Right atrium auricular region (tissue), 2 donors: ENCODE measurements around the gene RYR3. TPM values are rescaled to one million over a fixed set of nuclear protein-coding genes. Genes with fewer than 3 reads are reported as not detected.

Experiments
- DNase-seq: peaks from one replicate; pipeline ENCODE4 v3.0.0-alpha.2; 2019; ENCODE audit warnings: low spot score
- H3K27ac ChIP-seq, 2 donors: fragments of 200-600 bp; sonication (generic); 1 replicate in 1 of 2; 2 replicates in 1 of 2; pipeline ENCODE4 v1.5.1; 2016 to 2019
- H3K27me3 ChIP-seq, 2 donors: fragments of 200-600 bp; sonication (generic); one replicate each; pipeline versions ENCODE4 v1.5.1 to v1.6.0; 2017 to 2019
- H3K36me3 ChIP-seq: fragments of 200-600 bp; sonication (generic); one replicate; pipeline ENCODE4 v1.5.1; 2016
- H3K4me1 ChIP-seq, 2 donors: fragments of 200-600 bp; sonication (generic); one replicate each; pipeline versions ENCODE4 v1.5.1 to v1.6.0; 2017 to 2019
- H3K4me3 ChIP-seq, 2 donors: fragments of 200-600 bp; sonication (generic); 1 replicate in 1 of 2; 2 replicates in 1 of 2; pipeline ENCODE4 v1.5.1; 2017 to 2019; ENCODE audit warnings: mild to moderate bottlenecking in 1 of 2, moderate library complexity in 1 of 2
- H3K9me3 ChIP-seq, 2 donors: fragments of 200-600 bp; sonication (generic); one replicate each; pipeline ENCODE4 v1.5.1; 2019
- total RNA-seq, 2 donors: library from RNA; depleted of rRNA; stranded (reverse); fragments of >200 nt; gene quantifications; one replicate each; pipeline ENCODE4 v1.1.0, GENCODE V29; 2016
- TF ChIP-seq, protein P1 (sequence below), 2 donors: fragments of 200-600 bp; sonication (generic); IDR thresholded peaks; one replicate each; pipeline ENCODE4 v1.5.1; 2019; ENCODE audit warnings: antibody characterized with exemption in 2 of 2

RYR3 gene
- total RNA-seq, 2 donors from 2014 or later, result 0.08 to 0.11 TPM

DNA sequence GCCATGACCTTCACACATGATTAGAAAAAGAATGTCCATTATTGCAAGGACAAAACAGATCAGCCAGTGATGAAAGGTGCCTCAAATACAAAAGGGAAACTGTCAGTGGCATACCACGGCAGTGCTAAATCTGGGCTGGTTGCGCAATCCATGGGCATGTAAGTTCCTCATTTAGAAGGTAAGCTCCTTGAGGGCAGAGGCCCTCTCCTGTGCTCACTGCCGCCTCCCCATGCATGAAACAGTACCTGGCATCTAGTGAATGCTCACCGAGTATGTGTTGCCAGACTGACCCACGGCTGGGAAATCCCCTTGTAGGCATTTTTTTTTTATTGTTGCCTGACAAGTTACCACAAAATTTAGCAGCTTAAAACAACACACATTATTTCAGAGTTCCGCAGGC is 345.4 kb downstream of the RYR3 start:
- H3K9me3 ChIP-seq, result no peaks in the 10 kb centered on the region
- no peaks in the 10 kb centered on the region for H3K4me1 ChIP-seq
- no peak for DNase-seq
- H3K36me3 ChIP-seq, result no peaks in the 10 kb centered on the region
- H3K27me3 ChIP-seq, result no peaks in the 10 kb centered on the region
- H3K4me3 ChIP-seq, result no peak overlapping the region
- TF ChIP-seq, protein P1, sequence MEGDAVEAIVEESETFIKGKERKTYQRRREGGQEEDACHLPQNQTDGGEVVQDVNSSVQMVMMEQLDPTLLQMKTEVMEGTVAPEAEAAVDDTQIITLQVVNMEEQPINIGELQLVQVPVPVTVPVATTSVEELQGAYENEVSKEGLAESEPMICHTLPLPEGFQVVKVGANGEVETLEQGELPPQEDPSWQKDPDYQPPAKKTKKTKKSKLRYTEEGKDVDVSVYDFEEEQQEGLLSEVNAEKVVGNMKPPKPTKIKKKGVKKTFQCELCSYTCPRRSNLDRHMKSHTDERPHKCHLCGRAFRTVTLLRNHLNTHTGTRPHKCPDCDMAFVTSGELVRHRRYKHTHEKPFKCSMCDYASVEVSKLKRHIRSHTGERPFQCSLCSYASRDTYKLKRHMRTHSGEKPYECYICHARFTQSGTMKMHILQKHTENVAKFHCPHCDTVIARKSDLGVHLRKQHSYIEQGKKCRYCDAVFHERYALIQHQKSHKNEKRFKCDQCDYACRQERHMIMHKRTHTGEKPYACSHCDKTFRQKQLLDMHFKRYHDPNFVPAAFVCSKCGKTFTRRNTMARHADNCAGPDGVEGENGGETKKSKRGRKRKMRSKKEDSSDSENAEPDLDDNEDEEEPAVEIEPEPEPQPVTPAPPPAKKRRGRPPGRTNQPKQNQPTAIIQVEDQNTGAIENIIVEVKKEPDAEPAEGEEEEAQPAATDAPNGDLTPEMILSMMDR (IDR thresholded peaks at IDR 0.05), result no peak
- H3K27ac ChIP-seq, result no peak overlapping the region

DNA sequence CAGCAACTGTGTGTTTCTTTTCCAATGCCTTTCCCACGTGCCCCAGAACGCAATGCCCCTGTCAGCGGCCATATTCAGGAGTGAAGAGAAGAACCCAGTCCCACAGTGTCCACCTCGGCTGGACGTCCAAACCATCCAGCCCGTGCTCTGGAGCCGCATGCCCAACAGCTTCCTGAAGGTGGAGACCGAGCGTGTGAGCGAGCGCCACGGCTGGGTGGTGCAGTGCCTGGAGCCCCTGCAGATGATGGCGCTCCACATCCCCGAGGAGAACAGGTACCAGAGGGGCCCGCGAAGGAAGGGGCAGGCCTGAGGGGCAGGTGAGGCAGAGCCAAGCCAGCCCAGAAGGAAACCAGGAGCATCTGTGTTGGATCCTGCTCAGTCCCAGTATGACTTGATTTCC is 349.4 kb downstream of the RYR3 start:
- H3K9me3 ChIP-seq, result no peaks in the 10 kb centered on the region
- no peaks in the 10 kb centered on the region for H3K27me3 ChIP-seq
- no peak overlapping the region for H3K27ac ChIP-seq
- TF ChIP-seq, protein P1 (IDR thresholded peaks at IDR 0.05), result no peak
- H3K4me3 ChIP-seq, result no peak overlapping the region
- DNase-seq, result no peak
- H3K36me3 ChIP-seq, result no peaks in the 10 kb centered on the region
- H3K4me1 ChIP-seq, result no peaks in the 10 kb centered on the region

DNA sequence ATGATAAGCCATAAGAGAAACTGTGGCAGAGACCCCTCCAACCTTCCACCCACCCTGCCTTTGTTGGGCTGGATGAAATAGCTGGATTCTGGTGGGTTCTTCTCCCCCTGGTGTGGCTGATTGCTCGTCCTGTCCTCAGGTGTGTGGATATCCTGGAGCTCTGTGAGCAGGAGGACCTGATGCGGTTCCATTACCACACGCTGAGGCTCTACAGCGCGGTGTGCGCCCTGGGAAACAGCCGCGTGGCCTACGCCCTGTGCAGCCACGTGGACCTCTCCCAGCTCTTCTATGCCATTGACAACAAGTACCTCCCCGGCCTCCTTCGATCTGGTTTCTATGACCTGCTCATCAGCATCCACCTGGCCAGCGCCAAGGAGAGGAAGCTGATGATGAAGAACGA is 351.2 kb downstream of the RYR3 start:
- H3K27ac ChIP-seq, result no peak overlapping the region
- no peaks in the 10 kb centered on the region for H3K9me3 ChIP-seq
- H3K4me3 ChIP-seq, result no peak overlapping the region
- no peaks in the 10 kb centered on the region for H3K36me3 ChIP-seq
- no peaks in the 10 kb centered on the region for H3K27me3 ChIP-seq
- no peak for DNase-seq
- TF ChIP-seq, protein P1 (IDR thresholded peaks at IDR 0.05), result no peak
- H3K4me1 ChIP-seq, result no peaks in the 10 kb centered on the region

DNA sequence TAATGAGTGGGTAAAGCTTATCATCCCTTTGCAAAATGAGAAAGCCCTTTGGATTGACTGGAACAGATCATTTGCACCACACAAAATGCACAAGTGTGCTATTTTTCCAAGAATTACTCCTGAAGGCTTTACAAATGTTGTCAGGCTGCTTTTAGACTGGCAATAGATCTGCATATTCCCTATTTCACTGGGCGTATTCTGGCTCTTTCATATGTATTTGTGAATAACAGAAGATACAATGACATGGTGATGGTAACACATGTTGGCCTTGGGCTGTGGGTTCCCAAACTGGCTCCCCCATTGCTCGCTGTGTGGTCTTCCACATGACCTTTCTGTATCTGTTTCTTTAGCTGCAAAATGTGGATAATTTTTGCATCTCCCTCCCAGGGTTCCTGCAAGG is 354.2 kb downstream of the RYR3 start:
- no peak overlapping the region for H3K27ac ChIP-seq
- H3K4me3 ChIP-seq, result no peak overlapping the region
- DNase-seq, result no peak
- no peaks in the 10 kb centered on the region for H3K36me3 ChIP-seq
- no peaks in the 10 kb centered on the region for H3K4me1 ChIP-seq
- no peaks in the 10 kb centered on the region for H3K9me3 ChIP-seq
- TF ChIP-seq, protein P1 (IDR thresholded peaks at IDR 0.05), result no peak
- no peaks in the 10 kb centered on the region for H3K27me3 ChIP-seq

DNA sequence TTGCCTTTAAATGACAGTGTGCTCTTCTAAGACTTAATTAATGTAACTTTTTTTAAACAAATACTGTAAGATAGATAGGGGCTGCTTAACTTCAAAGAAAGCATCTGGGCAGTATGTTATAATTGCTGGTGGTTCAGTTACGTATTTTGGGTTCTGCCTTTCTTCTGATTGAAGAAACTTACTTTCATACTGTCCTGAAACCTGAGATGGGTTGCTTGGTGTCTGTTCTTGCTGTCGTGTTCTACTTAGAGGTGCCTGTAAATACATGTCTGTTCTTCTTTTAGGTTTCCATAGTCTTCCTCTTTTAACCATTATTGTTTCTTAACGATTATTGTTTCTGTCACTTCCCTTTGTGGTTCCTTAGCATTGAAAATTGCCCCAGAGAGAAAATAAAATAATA is 359.8 kb downstream of the RYR3 start:
- Histone ChIP-seq H3K27ac (no peak overlapping the region), H3K9me3 (no peaks in the 10 kb centered on the region), H3K4me3 (no peak overlapping the region), H3K4me1 (no peaks in the 10 kb centered on the region), H3K27me3 (no peaks in the 10 kb centered on the region), H3K36me3 (no peaks in the 10 kb centered on the region)
- TF ChIP-seq, protein P1 (IDR thresholded peaks at IDR 0.05), result no peak
- no peak for DNase-seq

DNA sequence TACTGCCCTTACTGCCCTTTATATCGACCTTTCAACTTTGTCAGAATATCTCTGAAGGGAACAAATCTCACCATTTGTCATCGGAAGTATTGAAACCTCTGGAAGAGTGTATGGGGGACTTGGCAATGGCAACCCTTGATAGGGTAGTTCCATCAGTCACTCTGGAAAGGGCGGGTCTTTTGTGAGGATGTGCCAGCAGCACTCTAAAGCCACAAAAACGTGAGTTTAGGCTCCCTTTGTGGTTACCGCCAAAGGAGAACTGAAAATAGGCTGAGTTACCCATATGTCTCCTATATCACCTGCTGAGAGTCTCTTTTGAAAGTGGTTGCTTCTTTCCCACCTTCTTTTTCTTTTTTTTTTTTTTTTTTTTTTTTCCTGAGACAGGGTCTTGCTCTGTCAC is 360.7 kb downstream of the RYR3 start:
- Histone ChIP-seq H3K4me3 (no peak overlapping the region), H3K9me3 (no peaks in the 10 kb centered on the region), H3K4me1 (no peaks in the 10 kb centered on the region), H3K27ac (no peak overlapping the region), H3K36me3 (no peaks in the 10 kb centered on the region), H3K27me3 (no peaks in the 10 kb centered on the region)
- TF ChIP-seq, protein P1 (IDR thresholded peaks at IDR 0.05), result no peak
- no peak for DNase-seq
